H1 (cell line): ENCODE data around the gene CYP27B1. TPM values are rescaled to one million over a fixed set of nuclear protein-coding genes. Genes with fewer than 3 reads are reported as not detected.

Experiments
- CTCF ChIA-PET: fragments of 300-600 bp; sonication (Branson Sonifier 250); formaldehyde crosslinking; loops from one replicate; lab custom pipeline; 2021; ENCODE audit not compliant: partially characterized antibody; lab: Charles Lee
- POLR2A ChIA-PET: fragments of 300-600 bp; sonication (Branson Sonifier 250); formaldehyde crosslinking; loops from one replicate; lab custom pipeline; 2021; ENCODE audit warnings: inconsistent platforms; ENCODE audit not compliant: partially characterized antibody; lab: Charles Lee
- DNase-seq, 2 experiments: peaks; one replicate each; pipeline versions ENCODE4 v3.0.0 to v3.0.0-alpha.2; 2010 to 2022; ENCODE audit warnings: low spot score in 2 of 2, low read depth in 1 of 2, mixed read lengths in 1 of 2
- FAIRE-seq: peaks from 2 replicates; lab custom pipeline; 2011; peaks lifted over from hg19 to GRCh38; lab: Jason Lieb, UNC
- H2AFZ ChIP-seq: 2 replicates; pipeline ENCODE4 v1.8.1; 2012; ENCODE audit warnings: low read length, inconsistent platforms
- H2AK5ac ChIP-seq: 2 replicates; pipeline ENCODE4 v1.6.1; 2013; ENCODE audit warnings: low read depth, low read length
- H2BK120ac ChIP-seq: replicated peaks from 2 replicates; pipeline ENCODE3; 2013; ENCODE audit warnings: low read depth, low read length, inconsistent platforms
- H2BK12ac ChIP-seq: 2 replicates; pipeline ENCODE4 v1.6.1; 2013; ENCODE audit warnings: low read depth, low read length
- H2BK15ac ChIP-seq: 2 replicates; pipeline ENCODE4 v1.6.1; 2013; ENCODE audit warnings: low read length
- H2BK20ac ChIP-seq: 2 replicates; pipeline ENCODE4 v1.6.1; 2013; ENCODE audit warnings: low read length
- H2BK5ac ChIP-seq: 2 replicates; pipeline ENCODE4 v1.6.1; 2013; ENCODE audit warnings: low read depth, low read length
- H3K14ac ChIP-seq: 2 replicates; pipeline ENCODE4 v1.6.1; 2013; ENCODE audit warnings: inconsistent platforms; ENCODE audit not compliant: insufficient read length
- H3K18ac ChIP-seq: 2 replicates; pipeline ENCODE4 v1.6.1; 2013; ENCODE audit warnings: low read length; ENCODE audit errors: extremely low read depth
- H3K23ac ChIP-seq: 2 replicates; pipeline ENCODE4 v1.6.1; 2013; ENCODE audit warnings: inconsistent platforms; ENCODE audit not compliant: insufficient read length
- H3K23me2 ChIP-seq: 2 replicates; pipeline ENCODE4 v1.6.1; 2013; ENCODE audit warnings: low read depth, low read length
- H3K27ac ChIP-seq: 2 replicates; pipeline ENCODE4 v1.6.1; 2011; ENCODE audit warnings: low read depth, low read length, inconsistent platforms
- H3K27me3 ChIP-seq, 4 experiments: replicated peaks in 1 of 4; 1 replicate in 1 of 4; 2 replicates in 3 of 4; pipeline versions ENCODE4 v1.6.1 to v1.8.1; 2011 to 2013; ENCODE audit warnings: low read length in 3 of 4, mild to moderate bottlenecking in 3 of 4, inconsistent platforms in 2 of 4, mixed read lengths in 2 of 4, moderate library complexity in 1 of 4; ENCODE audit not compliant: control insufficient read depth in 3 of 4, insufficient read depth in 3 of 4; ENCODE audit errors: extremely low read depth in 1 of 4
- H3K36me3 ChIP-seq, 4 experiments: 2 replicates each; pipeline versions ENCODE4 v1.6.1 to v1.8.1; 2011 to 2013; ENCODE audit warnings: mild to moderate bottlenecking in 4 of 4, low read length in 3 of 4, moderate library complexity in 2 of 4, control low read depth in 1 of 4, inconsistent platforms in 1 of 4; ENCODE audit not compliant: insufficient read depth in 4 of 4, control insufficient read depth in 2 of 4
- H3K4ac ChIP-seq: replicated peaks from 2 replicates; pipeline ENCODE3; 2013; ENCODE audit warnings: low read length, low read depth, mixed read lengths, inconsistent platforms; ENCODE audit not compliant: insufficient read length
- H3K4me1 ChIP-seq, 4 experiments: replicated peaks in 1 of 4; 1 replicate in 1 of 4; 2 replicates in 3 of 4; pipeline versions ENCODE4 v1.6.1 to v1.8.1; 2011 to 2013; ENCODE audit warnings: low read length in 3 of 4, inconsistent platforms in 2 of 4, mixed read lengths in 1 of 4; ENCODE audit not compliant: insufficient read depth in 4 of 4, control insufficient read depth in 3 of 4
- H3K4me2 ChIP-seq, 2 experiments: 2 replicates each; pipeline versions ENCODE4 v1.6.1 to v1.8.1; 2011 to 2013; ENCODE audit warnings: low read depth in 2 of 2, low read length in 2 of 2, control low read depth in 1 of 2, inconsistent platforms in 1 of 2, mild to moderate bottlenecking in 1 of 2; ENCODE audit not compliant: insufficient read depth in 1 of 2
- H3K4me3 ChIP-seq, 4 experiments: fragments of 200-600, 300-600 bp in 1 of 4; sonication (generic), shearing (Covaris generic), sonication (Bioruptor Twin) in 1 of 4; 2 replicates each; pipeline versions ENCODE4 v1.5.1 to v1.8.1; 2011 to 2016; ENCODE audit warnings: low read length in 4 of 4, low read depth in 3 of 4, control low read depth in 2 of 4, inconsistent platforms in 2 of 4, mild to moderate bottlenecking in 2 of 4, mixed read lengths in 1 of 4, moderate library complexity in 1 of 4; ENCODE audit not compliant: insufficient read depth in 2 of 4; ENCODE audit errors: extremely low read depth in 1 of 4
- H3K56ac ChIP-seq: replicated peaks from 2 replicates; pipeline ENCODE3; 2013; ENCODE audit warnings: low read depth, mild to moderate bottlenecking, mixed read lengths, low read length, inconsistent platforms; ENCODE audit not compliant: insufficient read length
- H3K79me1 ChIP-seq: 2 replicates; pipeline ENCODE4 v1.6.1; 2013; ENCODE audit warnings: low read depth, low read length, control low read depth
- H3K79me2 ChIP-seq, 2 experiments: 2 replicates each; pipeline versions ENCODE4 v1.6.1 to v1.8.1; 2012 to 2013; ENCODE audit warnings: low read length in 2 of 2, mild to moderate bottlenecking in 2 of 2, inconsistent platforms in 1 of 2; ENCODE audit not compliant: insufficient read depth in 2 of 2, control insufficient read depth in 1 of 2
- H3K9ac ChIP-seq, 4 experiments: replicated peaks in 1 of 4; 1 replicate in 1 of 4; 2 replicates in 3 of 4; pipeline versions ENCODE4 v1.6.1 to v1.8.1; 2011 to 2013; ENCODE audit warnings: low read depth in 3 of 4, low read length in 3 of 4, control low read depth in 2 of 4, mild to moderate bottlenecking in 2 of 4, moderate library complexity in 2 of 4, inconsistent platforms in 1 of 4; ENCODE audit errors: extremely low read depth in 1 of 4
- H3K9me3 ChIP-seq, 2 experiments: 2 replicates each; pipeline versions ENCODE4 v1.6.1 to v1.8.1; 2012 to 2013; ENCODE audit warnings: mild to moderate bottlenecking in 2 of 2, moderate library complexity in 2 of 2, control low read depth in 1 of 2, inconsistent platforms in 1 of 2, low read depth in 1 of 2, low read length in 1 of 2, mixed read lengths in 1 of 2; ENCODE audit not compliant: insufficient read depth in 2 of 2
- H4K20me1 ChIP-seq, 2 experiments: replicated peaks in 1 of 2; 2 replicates each; pipeline versions ENCODE3 to v1.8.1; 2011 to 2013; ENCODE audit warnings: inconsistent platforms in 2 of 2, low read length in 2 of 2, mild to moderate bottlenecking in 1 of 2; ENCODE audit not compliant: insufficient read depth in 2 of 2, control insufficient read depth in 1 of 2
- H4K5ac ChIP-seq: 2 replicates; pipeline ENCODE4 v1.6.1; 2013; ENCODE audit warnings: low read length, low read depth, mixed read lengths, inconsistent platforms; ENCODE audit not compliant: insufficient read length
- H4K8ac ChIP-seq: 2 replicates; pipeline ENCODE4 v1.8.0; 2013; ENCODE audit warnings: mild to moderate bottlenecking, moderate library complexity, low read length, inconsistent platforms; ENCODE audit not compliant: insufficient read depth; ENCODE audit errors: extremely low read depth
- H4K91ac ChIP-seq: replicated peaks from 2 replicates; pipeline ENCODE3; 2013; ENCODE audit warnings: low read length, mixed read lengths, inconsistent platforms; ENCODE audit not compliant: insufficient read length
- GABPA ChIP-seq: IDR thresholded peaks from 2 replicates; pipeline ENCODE4 v1.6.1; 2011; ENCODE audit warnings: mild to moderate bottlenecking, low read length, moderate library complexity, borderline replicate concordance; ENCODE audit not compliant: insufficient read depth
- JUND ChIP-seq: IDR thresholded peaks from 2 replicates; pipeline ENCODE4 v1.6.1; 2011; ENCODE audit warnings: mild to moderate bottlenecking, improper control_type of control experiment, low read length
- SRF ChIP-seq: IDR thresholded peaks from 2 replicates; pipeline ENCODE4 v1.6.1; 2011; ENCODE audit warnings: mild to moderate bottlenecking, low read depth, low read length, moderate library complexity
- TAF7 ChIP-seq: optimal IDR thresholded peaks from 2 replicates; pipeline ENCODE3; 2011; ENCODE audit warnings: low read depth, mild to moderate bottlenecking, inconsistent platforms, low read length, moderate library complexity, borderline replicate concordance
- TBP ChIP-seq: IDR thresholded peaks from 2 replicates; pipeline ENCODE4 v1.6.1; 2011; ENCODE audit warnings: low read depth, low read length, improper control_type of control experiment
- TEAD4 ChIP-seq: IDR thresholded peaks from 2 replicates; pipeline ENCODE4 v1.6.1; 2012; ENCODE audit warnings: low read depth, low read length, inconsistent platforms, mixed read lengths
- WGBS, 2 experiments: shearing (Covaris generic) in 1 of 2; methylation state at CpG; one replicate each; pipeline versions ENCODE4 v1.1.6 to v1.1.7; 2013 to 2015; ENCODE audit warnings: low lambda C conversion rate in 2 of 2, mixed read lengths in 2 of 2, inconsistent platforms in 1 of 2, low coverage in 1 of 2, missing lambda C conversion rate in 1 of 2; ENCODE audit not compliant: insufficient replicate concordance in 2 of 2, insufficient coverage in 1 of 2, insufficient read length in 1 of 2; ENCODE audit errors: extremely low coverage in 1 of 2, missing lambda C conversion rate in 1 of 2; 5-methylcytosine and 5-hydroxymethylcytosine counted together
- polyA plus RNA-seq, 7 experiments: library from polyadenylated mRNA; depleted of rRNA in 3 of 7; stranded (reverse) in 5 of 7; unstranded in 2 of 7; fragments of >200 nt in 5 of 7; fragments of 200-250 nt in 2 of 7; gene quantifications; 1 replicate in 5 of 7; 2 replicates in 1 of 7; 4 replicates in 1 of 7; pipeline versions ENCODE4 v1.2.1 to v1.2.3, GENCODE V29; 2011 to 2013; ENCODE audit warnings: missing spikeins in 2 of 7, mixed read lengths in 2 of 7
- total RNA-seq: library from RNA; stranded (reverse); fragmentation: NEBNext Ultra II Directional; extraction: Animal tissue kit (Norgen Biotek cat#: 25700); gene quantifications from 2 replicates; pipeline ENCODE4 v1.2.1, GENCODE V29; 2021

CYP27B1 gene
- total and polyA plus RNA-seq, 2 of the 8 experiments (the other 6 are each of a cell fraction or from before 2014, with no cell fraction given) = 2.9 to 3.3 TPM

DNA sequence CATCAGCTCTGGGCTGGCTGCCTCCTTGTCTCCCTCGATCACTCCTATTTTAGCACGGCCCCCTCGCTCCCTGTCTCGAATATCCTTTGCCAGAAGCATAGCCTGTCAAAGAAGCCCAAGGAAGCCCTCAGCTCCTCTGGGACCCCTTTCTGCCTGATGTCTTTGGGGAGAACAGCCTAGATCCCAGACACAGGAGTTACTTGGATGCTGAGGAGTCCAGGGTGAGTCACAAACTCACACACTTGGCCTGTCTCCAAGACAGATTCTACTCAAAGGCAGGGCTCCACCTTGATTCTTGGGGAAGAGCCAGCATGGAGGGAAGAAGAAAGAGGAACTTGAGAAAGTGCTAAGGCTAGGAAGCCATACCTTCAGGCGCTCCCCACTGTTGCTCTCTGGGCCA, 43.6 kb upstream of the CYP27B1 start:
- Histone ChIP-seq H3K4me1 (no peaks in the 10 kb centered on the region), H3K4me2 (no peak overlapping the region), H4K8ac (no peak overlapping the region), H2AFZ (no peak overlapping the region), H3K23ac (no peak overlapping the region), H3K23me2 (no peaks in the 10 kb centered on the region), H3K36me3 (peaks cover 0 to 3% (median 0%) of the 10 kb centered on the region in 4 experiments; a peak in 3 of 8 replicates), H2BK5ac (no peak overlapping the region), H3K56ac (no peak overlapping the region), H3K9me3 (no peaks in the 10 kb centered on the region), H4K91ac (no peak overlapping the region), H4K20me1 (no peaks in the 10 kb centered on the region), H3K9ac (no peak overlapping the region), H3K79me1 (no peaks in the 10 kb centered on the region), H2BK15ac (no peak overlapping the region), H3K4me3 (no peak overlapping the region), H2BK20ac (no peak overlapping the region), H3K27me3 (no peaks in the 10 kb centered on the region), H3K4ac (no peak overlapping the region), H3K27ac (no peak overlapping the region), H2AK5ac (no peak overlapping the region), H2BK12ac (no peak overlapping the region), H3K14ac (no peak overlapping the region), H2BK120ac (no peak overlapping the region), H4K5ac (no peak overlapping the region), H3K18ac (no peak overlapping the region), H3K79me2 (no peaks in the 10 kb centered on the region)
- CTCF ChIA-PET = interaction anchor here (0.9 to 2.9 kb wide), 7 partner anchors 14 to 96 kb away, joined by 3 to 9 read pairs (median 4); partner anchors contain the start of gene TSFM
- DNase-seq (no peak), FAIRE-seq (no peak)
- TF ChIP-seq SRF (no peak), TAF7 (no peak), TEAD4 (no peak), GABPA (no peak), JUND (no peak), TBP (no peak)
- POLR2A ChIA-PET = interaction anchor here (0.8 to 2.8 kb wide), 4 partner anchors 8 to 46 kb away, joined by 3 to 10 read pairs (median 4); partner anchors contain the start of gene AVIL
- WGBS, 2 experiments = 92% methylated on average over 5 of the region's 5 CpGs; no CpG with 5 or more reads in 1 of the 2 experiments
